Colonic mucosa (tissue), 4 donors: ENCODE results near the gene RFX4. TPM values are rescaled to one million over a fixed set of nuclear protein-coding genes. Genes with fewer than 3 reads are reported as not detected.

Experiments
- DNase-seq: peaks from one replicate; pipeline ENCODE4 v3.0.0-alpha.2; 2020
- H3K27ac ChIP-seq: fragments of 200-600 bp; one replicate; pipeline ENCODE4 v1.8.0; 2021
- H3K27me3 ChIP-seq: fragments of 200-600 bp; one replicate; pipeline ENCODE4 v1.8.0; 2021
- H3K36me3 ChIP-seq: fragments of 200-600 bp; one replicate; pipeline ENCODE4 v1.8.0; 2021
- H3K4me1 ChIP-seq: fragments of 200-600 bp; one replicate; pipeline ENCODE4 v1.8.0; 2021; ENCODE audit warnings: mild to moderate bottlenecking
- H3K4me3 ChIP-seq: fragments of 200-600 bp; one replicate; pipeline ENCODE4 v1.8.0; 2021
- H3K9ac ChIP-seq, 2 donors: one replicate each; pipeline ENCODE4 v1.7.0; 2013; ENCODE audit warnings: control low read depth in 2 of 2, low read depth in 2 of 2, low read length in 2 of 2
- H3K9me3 ChIP-seq: fragments of 200-600 bp; one replicate; pipeline ENCODE4 v1.8.0; 2021
- intact Hi-C: fragments of 100-400 bp; cut with DNase I; formaldehyde crosslinking; loops from one replicate; pipeline ENCODE4 v1.14.1; 2022
- total RNA-seq, 2 donors: library from RNA; stranded (reverse); fragmentation: NEBNext Ultra II Directional in 1 of 2; extraction: Animal tissue kit (Norgen Biotek cat#: 25700) in 1 of 2; gene quantifications; one replicate each; pipeline ENCODE4 v1.2.1, GENCODE V29; 2021
- TF ChIP-seq, protein P1 (sequence below): fragments of 200-600 bp; IDR thresholded peaks from one replicate; pipeline ENCODE4 v1.8.0; 2022; ENCODE audit warnings: antibody characterized with exemption, mild to moderate bottlenecking
- donor health status: healthy.
- donor health status: DM: no; HTN: no; CAD: no.
- donor health status: DM: no; HTN: no; CAD: no.

RFX4 gene
- total RNA-seq, 2 donors from 2014 or later: not detected

DNA sequence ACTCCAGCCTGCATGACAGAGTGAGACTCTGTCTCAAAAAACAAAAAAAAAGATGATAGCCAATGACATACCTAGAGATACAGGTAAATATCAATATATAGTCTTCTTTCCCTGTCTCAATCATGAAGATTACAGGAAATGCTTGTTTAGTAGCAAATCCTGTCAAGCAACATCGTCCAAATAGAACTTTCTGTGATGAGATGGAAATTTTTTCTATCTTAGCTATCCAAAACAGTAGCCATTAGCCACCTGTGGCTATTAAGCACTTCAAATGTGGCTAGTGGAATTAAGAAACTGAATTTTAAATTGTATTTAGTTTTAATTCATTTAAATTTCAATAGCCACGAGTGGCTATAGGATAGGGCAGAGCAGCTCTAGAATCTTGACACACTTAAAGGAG is 158.4 kb downstream of the RFX4 start:
- intact Hi-C loops: no loop called here
- no peak for DNase-seq
- Histone ChIP-seq H3K36me3 (no peaks in the 10 kb centered on the region), H3K4me1 (peaks cover 2% of the 10 kb centered on the region), H3K4me3 (no peak overlapping the region), H3K9me3 (no peaks in the 10 kb centered on the region), H3K9ac (no peak overlapping the region), H3K27me3 (peaks cover 3% of the 10 kb centered on the region), H3K27ac (no peak overlapping the region)
- TF ChIP-seq, protein P1, sequence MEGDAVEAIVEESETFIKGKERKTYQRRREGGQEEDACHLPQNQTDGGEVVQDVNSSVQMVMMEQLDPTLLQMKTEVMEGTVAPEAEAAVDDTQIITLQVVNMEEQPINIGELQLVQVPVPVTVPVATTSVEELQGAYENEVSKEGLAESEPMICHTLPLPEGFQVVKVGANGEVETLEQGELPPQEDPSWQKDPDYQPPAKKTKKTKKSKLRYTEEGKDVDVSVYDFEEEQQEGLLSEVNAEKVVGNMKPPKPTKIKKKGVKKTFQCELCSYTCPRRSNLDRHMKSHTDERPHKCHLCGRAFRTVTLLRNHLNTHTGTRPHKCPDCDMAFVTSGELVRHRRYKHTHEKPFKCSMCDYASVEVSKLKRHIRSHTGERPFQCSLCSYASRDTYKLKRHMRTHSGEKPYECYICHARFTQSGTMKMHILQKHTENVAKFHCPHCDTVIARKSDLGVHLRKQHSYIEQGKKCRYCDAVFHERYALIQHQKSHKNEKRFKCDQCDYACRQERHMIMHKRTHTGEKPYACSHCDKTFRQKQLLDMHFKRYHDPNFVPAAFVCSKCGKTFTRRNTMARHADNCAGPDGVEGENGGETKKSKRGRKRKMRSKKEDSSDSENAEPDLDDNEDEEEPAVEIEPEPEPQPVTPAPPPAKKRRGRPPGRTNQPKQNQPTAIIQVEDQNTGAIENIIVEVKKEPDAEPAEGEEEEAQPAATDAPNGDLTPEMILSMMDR: no peak

DNA sequence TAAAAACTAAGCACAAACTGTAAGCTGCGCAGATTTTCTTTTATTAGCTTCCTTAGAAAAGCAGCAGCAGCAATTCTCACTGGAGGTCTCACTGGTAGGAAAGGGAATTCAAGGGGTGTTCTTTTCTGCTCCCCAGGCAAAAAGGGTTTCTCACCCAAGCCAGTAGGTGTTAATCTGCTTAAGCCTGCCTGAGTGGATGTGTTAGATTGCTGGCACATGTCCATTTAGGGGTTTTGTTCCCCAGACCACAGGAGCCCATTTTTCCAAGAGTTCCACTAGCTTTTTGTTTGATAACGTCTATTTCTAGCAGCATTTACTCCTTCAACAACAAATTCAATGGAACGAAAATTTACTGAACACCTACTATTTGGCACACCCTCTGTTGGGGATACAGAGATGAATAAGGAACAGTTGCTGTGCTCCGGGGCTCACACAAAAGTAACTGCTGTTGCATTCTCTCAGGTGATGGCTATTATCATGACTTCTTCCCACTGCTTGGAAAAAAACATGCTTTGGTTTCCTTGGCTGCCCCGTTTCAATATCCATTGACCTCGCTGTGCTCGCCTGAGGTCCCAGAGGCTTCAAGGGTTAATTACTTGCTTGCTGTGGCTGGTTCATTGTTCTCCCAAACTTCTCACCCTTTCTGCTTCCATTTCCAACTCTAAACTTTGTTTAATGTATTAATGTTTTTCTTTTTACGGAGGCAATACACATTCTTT is 160.6 kb downstream of the RFX4 start:
- peaks cover 3% of the 10 kb centered on the region for H3K27me3 ChIP-seq
- no peaks in the 10 kb centered on the region for H3K9me3 ChIP-seq
- DNase-seq: no peak

DNA sequence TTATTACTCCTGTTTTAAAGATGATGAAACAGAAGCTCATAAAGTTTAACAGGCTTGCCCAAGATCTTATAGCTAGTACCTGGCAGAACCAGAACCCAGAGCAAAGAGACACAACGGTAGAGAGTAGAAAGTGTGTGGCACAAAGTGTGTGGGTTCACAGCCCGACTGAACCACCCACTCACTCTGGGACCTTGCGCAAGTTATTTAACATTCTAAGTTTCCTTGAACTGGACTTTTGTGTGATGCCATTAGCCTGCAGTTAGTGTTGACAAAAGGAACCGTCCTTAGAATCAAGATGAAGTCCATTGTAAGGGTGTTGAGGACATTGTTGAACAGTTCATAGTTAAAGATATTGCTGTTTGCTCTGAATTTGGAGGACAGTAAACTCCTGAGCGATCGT is 161.8 kb downstream of the RFX4 start:
- peaks cover 2% of the 10 kb centered on the region for H3K4me1 ChIP-seq
- TF ChIP-seq, protein P1: no peak
- H3K27me3 ChIP-seq: peaks cover 3% of the 10 kb centered on the region
- no peak overlapping the region for H3K27ac ChIP-seq
- H3K9ac ChIP-seq: no peak overlapping the region
- no peaks in the 10 kb centered on the region for H3K9me3 ChIP-seq
- DNase-seq: no peak
- H3K4me3 ChIP-seq: no peak overlapping the region
- intact Hi-C loops: no loop called here
- H3K36me3 ChIP-seq: no peaks in the 10 kb centered on the region

More for the DNA sequence above, 160.6 kb downstream of the RFX4 start:
- H3K36me3 ChIP-seq: no peaks in the 10 kb centered on the region
- no peak overlapping the region for H3K27ac ChIP-seq
- no peak overlapping the region for H3K4me3 ChIP-seq
- no peak overlapping the region for H3K9ac ChIP-seq
- intact Hi-C loops: no loop called here
- H3K4me1 ChIP-seq: peaks cover 2% of the 10 kb centered on the region
- TF ChIP-seq, protein P1: no peak

DNA sequence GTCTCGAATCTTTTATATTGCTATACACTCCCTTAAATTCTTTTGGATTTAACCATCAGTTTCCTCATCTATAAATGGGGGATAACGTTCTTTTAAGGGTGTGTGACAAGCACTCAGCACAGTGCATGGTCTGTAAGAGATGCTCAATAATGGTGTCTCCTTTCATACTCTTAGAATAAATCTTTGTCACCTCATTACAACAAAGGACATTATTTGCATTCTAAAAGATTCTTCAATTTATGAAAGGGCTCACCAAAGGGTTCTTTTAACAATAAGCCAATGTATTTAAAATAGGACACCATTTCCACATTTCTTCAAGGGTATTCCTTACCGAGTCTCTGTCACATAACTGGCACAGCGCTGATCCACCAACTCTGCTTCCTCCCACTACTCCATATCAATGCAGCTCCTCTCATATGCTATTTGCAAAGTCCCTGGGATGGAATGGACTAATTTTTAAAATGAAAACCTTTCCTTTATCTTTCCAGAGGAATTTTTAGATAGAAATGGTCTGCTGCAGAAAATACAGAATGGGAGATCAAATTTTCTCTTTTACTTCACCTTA is 162.5 kb downstream of the RFX4 start:
- Histone ChIP-seq H3K27me3 (peaks cover 3% of the 10 kb centered on the region), H3K36me3 (no peaks in the 10 kb centered on the region), H3K9ac (no peak overlapping the region), H3K27ac (no peak overlapping the region), H3K4me3 (no peak overlapping the region), H3K4me1 (no peaks in the 10 kb centered on the region), H3K9me3 (no peaks in the 10 kb centered on the region)
- TF ChIP-seq, protein P1: no peak
- no peak for DNase-seq
- intact Hi-C loops: no loop called here

DNA sequence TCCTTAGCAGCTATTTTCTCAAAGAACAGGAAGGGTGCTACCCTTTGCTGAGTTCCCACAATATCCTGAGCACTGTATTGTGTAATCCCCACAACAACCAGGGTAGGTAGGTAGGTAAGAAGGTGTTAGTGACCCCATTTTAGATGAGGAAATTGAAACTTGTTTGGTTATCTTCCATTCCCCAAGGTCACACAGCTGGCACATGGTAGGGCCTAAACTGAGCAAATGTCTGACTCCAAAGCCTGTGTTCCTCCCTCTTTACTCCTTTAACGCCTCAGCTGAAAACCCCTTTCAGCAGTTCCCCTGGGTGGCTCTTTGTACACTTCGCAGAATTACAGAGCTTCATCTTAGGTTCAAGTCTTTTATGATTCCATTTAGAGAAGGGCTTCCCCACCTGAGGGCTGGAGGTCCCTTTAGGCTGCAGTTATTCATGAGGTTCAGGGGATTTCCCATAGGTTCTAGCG is 165.2 kb downstream of the RFX4 start:
- no peak for DNase-seq
- intact Hi-C loops: no loop called here
- Histone ChIP-seq H3K9ac (no peak overlapping the region), H3K36me3 (no peaks in the 10 kb centered on the region), H3K27me3 (peaks cover 3% of the 10 kb centered on the region), H3K9me3 (no peaks in the 10 kb centered on the region), H3K4me1 (no peaks in the 10 kb centered on the region), H3K4me3 (no peak overlapping the region), H3K27ac (no peak overlapping the region)
- TF ChIP-seq, protein P1: no peak
